Loucy (cell line): ENCODE measurements around the gene ORAI1.

Source experiments
- H2AFZ ChIP-seq: fragments of 200-600 bp; sonication (generic); 2 replicates; pipeline ENCODE4 v1.6.0; 2016; ENCODE audit warnings: antibody characterized with exemption, mild to moderate bottlenecking, low read length, moderate library complexity
- H3F3A ChIP-seq: fragments of 200-600 bp; 2 replicates; pipeline ENCODE4 v1.6.0; 2016; ENCODE audit warnings: antibody characterized with exemption, low read depth, mild to moderate bottlenecking
- H3K27me3 ChIP-seq: fragments of 200-600 bp; sonication (generic); 2 replicates; pipeline ENCODE4 v1.6.1; 2014; ENCODE audit warnings: low read length, mild to moderate bottlenecking; ENCODE audit not compliant: insufficient read depth, poor library complexity, severe bottlenecking
- H3K36me3 ChIP-seq: fragments of 200-600 bp; sonication (generic); 2 replicates; pipeline ENCODE4 v1.6.1; 2016; ENCODE audit warnings: low read length; ENCODE audit not compliant: insufficient read depth
- H3K4me1 ChIP-seq: fragments of 200-600 bp; sonication (generic); 2 replicates; pipeline ENCODE4 v1.5.1; 2014; ENCODE audit warnings: low read length, mild to moderate bottlenecking; ENCODE audit not compliant: insufficient read depth, poor library complexity, severe bottlenecking
- H3K4me2 ChIP-seq: fragments of 200-600 bp; sonication (generic); 2 replicates; pipeline ENCODE4 v1.6.0; 2014; ENCODE audit warnings: antibody characterized with exemption, low read length, low read depth, mild to moderate bottlenecking; ENCODE audit not compliant: poor library complexity, severe bottlenecking
- H3K4me3 ChIP-seq: fragments of 200-600 bp; sonication (generic); 2 replicates; pipeline ENCODE4 v1.5.1; 2014; ENCODE audit warnings: low read length, mild to moderate bottlenecking, mixed read lengths; ENCODE audit not compliant: poor library complexity, severe bottlenecking
- H3K79me2 ChIP-seq: fragments of 200-600 bp; sonication (generic); 2 replicates; pipeline ENCODE4 v1.6.1; 2014; ENCODE audit warnings: low read length; ENCODE audit not compliant: insufficient read depth
- H3K9ac ChIP-seq: fragments of 200-600 bp; sonication (generic); 2 replicates; pipeline ENCODE4 v1.6.0; 2014; ENCODE audit warnings: mild to moderate bottlenecking, low read depth, low read length, moderate library complexity; ENCODE audit not compliant: poor library complexity, severe bottlenecking
- H3K9me2 ChIP-seq: fragments of 200-600 bp; sonication (generic); replicated peaks from 2 replicates; pipeline ENCODE4 v1.6.1; 2016; ENCODE audit warnings: low read depth, low read length, mixed read lengths
- H3K9me3 ChIP-seq: fragments of 200-600 bp; sonication (generic); 2 replicates; pipeline ENCODE4 v1.6.1; 2014; ENCODE audit warnings: mild to moderate bottlenecking, antibody characterized with exemption, low read length, low read depth; ENCODE audit not compliant: insufficient read depth
- H4K20me1 ChIP-seq: fragments of 200-600 bp; sonication (generic); 2 replicates; pipeline ENCODE4 v1.6.0; 2014; ENCODE audit warnings: antibody characterized with exemption, low read length, mild to moderate bottlenecking; ENCODE audit not compliant: insufficient read depth, poor library complexity, severe bottlenecking
- EZH2phosphoT487 ChIP-seq: fragments of 200-600 bp; IDR thresholded peaks from 2 replicates; pipeline ENCODE4 v1.6.1; 2018; ENCODE audit warnings: antibody characterized with exemption, mild to moderate bottlenecking, moderate library complexity, borderline replicate concordance
- TF ChIP-seq, protein P1 (sequence below): fragments of 200-600 bp; sonication (generic); conservative IDR thresholded peaks from 2 replicates; pipeline ENCODE4 v1.5.1; 2014; ENCODE audit warnings: mild to moderate bottlenecking, antibody characterized with exemption, low read length

ORAI1 gene

DNA sequence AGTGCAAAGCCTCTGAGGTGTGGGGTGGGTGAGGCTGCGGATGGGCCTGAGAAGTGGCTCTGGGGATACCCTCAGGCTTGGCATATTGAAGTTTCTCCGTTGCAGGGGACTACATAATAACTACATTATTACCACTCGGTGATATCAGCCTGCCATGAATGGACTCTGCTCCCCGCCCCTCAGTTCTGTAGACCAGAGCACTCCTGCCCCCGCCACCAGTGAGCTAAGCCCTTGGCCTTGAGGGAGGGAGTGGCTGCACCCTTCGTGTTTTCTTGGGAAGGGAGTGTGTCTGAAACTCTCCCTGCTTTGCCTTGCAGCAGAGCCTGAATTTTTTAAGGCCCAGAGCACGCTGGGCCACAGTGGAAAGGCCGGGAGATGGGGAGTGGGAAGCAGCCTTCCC is 1.7 kb downstream of the ORAI1 start:
- Histone ChIP-seq H3K9me2 (no peaks in the 10 kb centered on the region), H3K4me3 (peak overlapping the region; percentile 81), H3K36me3 (no peaks in the 10 kb centered on the region), H3K27me3 (no peaks in the 10 kb centered on the region), H3K79me2 (peaks cover 58% of the 10 kb centered on the region), H3K9ac (peak overlapping the region; percentile 77), H2AFZ (no peak overlapping the region), H4K20me1 (peaks cover 41% of the 10 kb centered on the region), H3K9me3 (no peaks in the 10 kb centered on the region), H3F3A (no peaks in the 10 kb centered on the region), H3K4me2 (peak overlapping the region; percentile 98), H3K4me1 (peaks cover 50% of the 10 kb centered on the region)
- TF ChIP-seq, protein P1, sequence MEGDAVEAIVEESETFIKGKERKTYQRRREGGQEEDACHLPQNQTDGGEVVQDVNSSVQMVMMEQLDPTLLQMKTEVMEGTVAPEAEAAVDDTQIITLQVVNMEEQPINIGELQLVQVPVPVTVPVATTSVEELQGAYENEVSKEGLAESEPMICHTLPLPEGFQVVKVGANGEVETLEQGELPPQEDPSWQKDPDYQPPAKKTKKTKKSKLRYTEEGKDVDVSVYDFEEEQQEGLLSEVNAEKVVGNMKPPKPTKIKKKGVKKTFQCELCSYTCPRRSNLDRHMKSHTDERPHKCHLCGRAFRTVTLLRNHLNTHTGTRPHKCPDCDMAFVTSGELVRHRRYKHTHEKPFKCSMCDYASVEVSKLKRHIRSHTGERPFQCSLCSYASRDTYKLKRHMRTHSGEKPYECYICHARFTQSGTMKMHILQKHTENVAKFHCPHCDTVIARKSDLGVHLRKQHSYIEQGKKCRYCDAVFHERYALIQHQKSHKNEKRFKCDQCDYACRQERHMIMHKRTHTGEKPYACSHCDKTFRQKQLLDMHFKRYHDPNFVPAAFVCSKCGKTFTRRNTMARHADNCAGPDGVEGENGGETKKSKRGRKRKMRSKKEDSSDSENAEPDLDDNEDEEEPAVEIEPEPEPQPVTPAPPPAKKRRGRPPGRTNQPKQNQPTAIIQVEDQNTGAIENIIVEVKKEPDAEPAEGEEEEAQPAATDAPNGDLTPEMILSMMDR: no peak
- no peak for TF ChIP-seq EZH2phosphoT487

DNA sequence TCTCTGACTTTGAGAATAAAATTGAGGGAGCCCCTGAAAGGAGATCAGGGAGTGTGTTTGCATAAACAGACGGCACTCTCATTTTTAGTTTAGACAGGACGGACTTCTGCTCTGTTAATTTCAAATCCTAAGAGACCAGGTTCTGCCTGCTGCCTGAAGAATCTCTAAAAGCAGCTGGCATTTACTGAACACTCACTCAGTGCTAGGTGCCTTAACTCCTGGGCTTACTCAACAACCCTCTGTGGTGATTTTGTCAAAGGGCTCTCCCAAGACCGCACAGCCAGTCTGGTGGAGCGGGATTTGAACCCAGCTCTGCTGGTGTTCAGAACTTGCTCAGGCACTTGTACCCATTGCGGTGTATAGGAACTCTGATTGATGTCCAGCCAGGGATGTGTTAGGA is 2.2 kb downstream of the ORAI1 start:
- no peaks in the 10 kb centered on the region for H3K36me3 ChIP-seq
- no peaks in the 10 kb centered on the region for H3K9me2 ChIP-seq
- H4K20me1 ChIP-seq: peaks cover 44% of the 10 kb centered on the region
- H3K79me2 ChIP-seq: peaks cover 62% of the 10 kb centered on the region
- no peaks in the 10 kb centered on the region for H3K9me3 ChIP-seq
- no peak overlapping the region for H2AFZ ChIP-seq
- H3K4me2 ChIP-seq: peak overlapping the region; percentile 98
- no peak for TF ChIP-seq EZH2phosphoT487
- H3K4me1 ChIP-seq: peaks cover 53% of the 10 kb centered on the region
- peak overlapping the region; percentile 81 for H3K4me3 ChIP-seq
- H3K9ac ChIP-seq: peak overlapping the region; percentile 77
- H3K27me3 ChIP-seq: no peaks in the 10 kb centered on the region
- no peaks in the 10 kb centered on the region for H3F3A ChIP-seq

DNA sequence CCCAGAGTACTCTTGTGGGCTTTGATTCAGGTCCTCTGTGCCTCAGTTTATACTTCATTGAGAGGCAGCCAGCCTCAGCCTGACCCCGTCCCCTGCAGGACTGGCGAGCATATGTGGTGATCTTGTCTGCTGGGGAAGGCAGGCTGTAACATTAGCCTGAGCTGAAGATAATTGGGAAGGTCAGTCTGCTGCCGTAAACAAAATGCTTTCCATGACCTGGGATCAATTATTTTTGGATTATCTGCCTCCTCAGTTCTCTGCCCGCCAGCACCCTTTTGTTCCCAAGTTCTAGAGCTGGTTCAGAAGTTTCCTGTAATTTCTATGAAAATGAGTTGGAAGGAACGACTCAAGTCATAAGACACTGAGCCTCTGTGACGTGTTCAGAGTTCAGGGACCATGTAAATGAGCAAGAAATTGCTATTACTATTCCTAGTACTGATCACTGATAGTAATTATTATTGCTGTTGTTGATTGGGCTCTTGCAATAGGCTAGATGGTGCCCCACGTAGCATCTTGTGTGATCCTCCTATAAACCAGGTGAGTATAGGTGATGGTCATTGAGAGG is 4.5 kb downstream of the ORAI1 start:
- no peaks in the 10 kb centered on the region for H3K36me3 ChIP-seq
- H3K4me2 ChIP-seq: peak overlapping the region; percentile 98
- no peak overlapping the region for H2AFZ ChIP-seq
- no peaks in the 10 kb centered on the region for H3K27me3 ChIP-seq
- H3K4me1 ChIP-seq: peaks cover 51% of the 10 kb centered on the region
- H4K20me1 ChIP-seq: peaks cover 44% of the 10 kb centered on the region
- no peak for TF ChIP-seq EZH2phosphoT487
- TF ChIP-seq, protein P1: no peak
- H3K79me2 ChIP-seq: peaks cover 77% of the 10 kb centered on the region
- H3K9me3 ChIP-seq: no peaks in the 10 kb centered on the region
- H3K9ac ChIP-seq: no peak overlapping the region
- peak overlapping the region; percentile 81 for H3K4me3 ChIP-seq
- no peaks in the 10 kb centered on the region for H3F3A ChIP-seq
- no peaks in the 10 kb centered on the region for H3K9me2 ChIP-seq
